ENCODE data around the gene ONECUT3.
"Not testable (repeated sequence)": the region's sequence is repeated elsewhere in the genome, so short reads cannot be mapped to it uniquely, and the experiment has no call there.

Gene ONECUT3

GRCh38 chr19:1756705-1757465 lies 3.6 kb downstream of the ONECUT3 start:
- no peak for DNase-seq

GRCh38 chr19:1757468-1758230 lies 4.3 kb downstream of the ONECUT3 start:
- DNase-seq, result no peak

GRCh38 chr19:1758231-1758577 lies 4.9 kb downstream of the ONECUT3 start:
- DNase-seq, result no peak

GRCh38 chr19:1758959-1759903 lies 5.9 kb downstream of the ONECUT3 start:
- no peak for DNase-seq

GRCh38 chr19:1760020-1760419 lies 6.7 kb downstream of the ONECUT3 start:
- no peak for DNase-seq

DNA sequence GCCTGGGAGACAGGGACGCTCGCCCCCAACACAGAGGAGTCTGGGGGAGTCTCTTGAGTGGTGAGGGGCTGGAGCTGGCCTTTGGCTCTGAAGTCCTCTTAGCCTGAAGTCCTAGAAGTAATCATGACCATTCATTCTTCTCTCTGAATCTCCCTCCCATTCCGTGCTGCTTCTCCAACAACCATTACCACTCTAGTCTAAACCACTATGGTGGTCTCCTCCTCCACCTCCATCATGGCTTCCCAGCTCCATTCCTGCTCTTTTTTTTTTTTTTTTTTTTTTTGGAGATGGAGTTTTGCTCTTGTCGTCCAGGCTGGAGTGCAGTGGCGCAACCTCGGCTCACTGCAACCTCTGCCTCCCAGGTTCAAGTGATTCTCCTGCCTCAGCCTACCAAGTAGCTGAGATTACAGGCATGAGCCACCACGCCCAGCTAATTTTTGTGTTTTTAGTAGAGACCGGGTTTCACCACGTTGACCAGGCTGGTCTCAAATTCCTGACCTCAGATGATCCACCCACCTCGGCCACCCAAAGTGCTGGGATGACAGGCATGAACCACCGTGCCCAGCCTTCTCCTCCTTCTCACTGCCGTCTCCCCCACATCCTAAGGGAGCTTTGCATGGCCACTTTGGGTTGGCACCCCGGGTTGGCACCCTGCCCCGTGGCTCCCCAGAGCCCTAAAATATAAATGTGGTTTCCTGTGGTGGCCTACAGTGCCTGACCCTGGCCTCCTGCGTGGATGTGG lies 7.7 kb downstream of the ONECUT3 start:
- DNase-seq, result not testable (repeated sequence)

GRCh38 chr19:1761528-1762242 lies 8.4 kb downstream of the ONECUT3 start:
- no peak for DNase-seq

DNA sequence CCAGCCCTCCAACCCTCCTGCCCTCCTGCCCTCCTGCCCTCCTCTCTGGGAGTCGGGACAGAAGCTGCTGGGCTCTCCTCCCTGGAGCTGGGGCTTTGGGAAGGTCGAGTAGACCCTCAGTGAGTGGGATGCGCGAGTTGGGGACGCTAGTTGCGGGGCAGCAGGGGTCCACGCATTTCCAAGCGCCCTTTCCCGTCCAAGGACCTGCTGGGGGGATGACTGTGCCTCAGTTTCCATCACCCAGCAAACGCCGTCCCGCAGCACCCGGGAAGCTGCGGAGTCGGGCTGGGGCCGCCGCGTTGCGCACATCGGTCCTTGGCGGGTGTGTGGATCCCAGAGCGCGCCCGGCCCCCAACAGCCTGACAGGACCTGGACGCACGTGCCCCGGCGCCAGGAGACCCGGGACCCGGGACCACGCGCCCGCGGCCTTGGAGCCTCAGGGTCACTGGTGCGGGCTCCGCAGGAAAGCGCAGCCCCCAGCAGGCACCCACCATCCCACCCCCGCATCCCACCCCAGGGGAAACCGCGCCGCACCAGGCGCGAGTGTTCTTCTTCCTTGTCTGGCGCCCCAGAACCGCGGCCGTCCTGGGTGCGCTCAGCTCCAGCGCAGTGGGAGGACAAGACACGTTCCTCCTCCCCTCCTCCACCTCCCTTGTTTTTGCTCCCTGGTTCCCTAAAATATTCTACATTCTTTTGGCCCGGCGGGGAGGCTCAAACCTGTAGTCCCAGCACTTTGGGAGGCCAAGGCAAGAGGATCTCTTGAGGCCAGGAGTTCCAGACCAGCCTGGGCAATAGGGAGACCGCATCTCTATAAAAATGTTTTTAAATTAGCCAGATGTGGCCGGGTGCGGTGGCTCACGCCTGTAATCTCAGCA lies 9.2 kb downstream of the ONECUT3 start:
- no peak for DNase-seq

- no peak for DNase-seq
Measured at GRCh38 chr19:1763648-1764639, 10.6 kb downstream of the ONECUT3 start.

GRCh38 chr19:1764729-1765128 lies 11.4 kb downstream of the ONECUT3 start:
- no peak for DNase-seq

DNA sequence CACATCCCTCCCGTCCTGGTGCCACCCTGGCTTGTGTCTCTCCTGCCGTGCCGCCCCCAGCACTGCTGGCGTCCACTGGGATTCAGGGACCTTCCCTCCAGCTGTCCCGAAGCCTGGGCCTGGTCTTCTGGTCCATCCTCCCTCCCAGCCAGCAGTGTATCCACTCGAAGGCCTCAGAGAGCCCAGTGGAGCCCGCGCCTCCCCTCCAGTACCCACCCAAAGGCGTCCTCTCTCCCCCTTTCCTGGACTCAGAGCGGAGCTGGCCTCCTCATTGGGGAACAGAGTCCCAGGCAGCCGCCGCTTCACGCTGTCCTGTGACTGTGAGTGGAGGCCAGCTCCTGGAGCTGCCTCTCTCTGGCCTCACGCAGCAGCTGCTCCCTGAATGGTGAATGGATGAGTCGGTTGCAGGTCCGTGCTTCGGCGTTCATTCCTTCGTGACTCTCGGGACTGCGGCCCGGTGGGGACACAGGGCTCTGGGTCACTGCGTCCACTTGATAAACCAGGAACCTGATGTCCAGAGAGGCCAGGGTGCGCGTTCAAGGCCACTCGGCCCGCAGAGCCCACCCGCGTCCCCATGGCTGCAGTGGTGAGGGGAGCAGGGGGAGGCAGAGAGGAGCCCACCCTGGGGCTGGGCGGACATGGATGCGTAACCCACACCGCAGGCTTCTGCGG lies 12.1 kb downstream of the ONECUT3 start:
- DNase-seq, result no peak

- no peak for DNase-seq
Measured at GRCh38 chr19:1765904-1766799, 12.8 kb downstream of the ONECUT3 start.

DNA sequence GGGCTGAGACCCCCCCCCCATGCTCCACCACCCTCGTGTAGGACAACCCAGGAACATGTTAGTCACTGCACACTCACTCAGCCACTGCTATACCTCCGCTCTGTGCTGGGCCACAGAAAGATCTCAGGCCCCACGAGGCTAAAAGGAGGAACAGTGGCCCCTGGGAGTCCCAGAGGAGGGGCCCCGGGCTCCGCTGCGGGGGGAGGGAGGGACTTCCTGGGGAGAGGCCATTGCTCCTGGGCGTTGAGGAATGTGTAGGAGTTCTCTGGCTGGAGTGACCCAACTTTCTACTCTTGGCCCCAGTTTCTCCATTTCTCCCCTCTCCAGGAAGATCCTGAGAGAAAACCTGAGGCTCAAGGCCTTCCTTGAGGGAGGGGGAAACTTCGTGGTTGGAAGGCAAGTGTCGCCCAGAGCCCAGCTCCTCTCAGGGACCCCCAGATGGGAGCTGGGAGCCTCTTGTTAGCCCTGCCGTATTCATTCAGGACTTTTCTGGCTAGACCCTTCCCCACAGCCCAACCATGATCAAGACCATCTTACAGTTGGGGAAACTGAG lies 13.6 kb downstream of the ONECUT3 start:
- DNase-seq, result no peak

- DNase-seq, result no peak
Measured at GRCh38 chr19:1767464-1767933, 14.2 kb downstream of the ONECUT3 start.

GRCh38 chr19:1768248-1768647 lies 14.9 kb downstream of the ONECUT3 start:
- DNase-seq, result no peak

DNA sequence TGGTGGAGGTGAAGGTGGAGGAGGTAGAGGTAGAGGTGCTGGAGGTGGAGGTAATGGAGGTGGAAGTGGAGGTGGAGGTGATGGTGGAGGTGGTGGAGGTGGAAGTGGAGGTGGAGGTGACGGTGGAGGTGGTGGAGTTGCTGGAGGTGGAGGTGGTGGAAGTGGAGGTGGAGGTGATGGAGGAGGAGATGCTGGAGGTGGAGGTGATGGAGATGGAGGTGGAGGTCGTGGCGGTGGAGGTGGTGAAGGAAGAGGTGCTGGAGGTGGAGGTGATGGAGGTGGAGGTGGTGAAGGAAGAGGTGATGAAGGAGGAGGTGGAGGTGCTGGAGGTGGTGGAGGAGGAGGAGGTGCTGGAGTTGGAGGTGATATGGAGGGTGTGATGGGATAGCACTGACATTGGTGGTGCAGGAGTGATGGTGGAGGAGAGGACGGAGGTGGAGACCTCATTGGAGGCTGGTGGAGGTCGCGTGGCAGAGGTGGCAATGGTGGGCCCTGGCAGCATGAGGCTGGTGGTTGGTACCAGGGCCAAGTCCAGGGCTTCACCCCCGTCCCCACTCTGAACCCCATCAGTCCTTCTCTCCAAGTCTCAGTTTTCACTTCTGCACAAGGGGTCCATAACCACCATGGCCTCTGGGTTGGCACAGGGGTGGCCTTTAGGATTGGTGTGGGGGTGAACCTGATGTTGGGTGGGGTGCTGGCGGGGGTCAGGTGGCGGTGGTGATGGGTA lies 15.8 kb downstream of the ONECUT3 start:
- no peak for DNase-seq

DNA sequence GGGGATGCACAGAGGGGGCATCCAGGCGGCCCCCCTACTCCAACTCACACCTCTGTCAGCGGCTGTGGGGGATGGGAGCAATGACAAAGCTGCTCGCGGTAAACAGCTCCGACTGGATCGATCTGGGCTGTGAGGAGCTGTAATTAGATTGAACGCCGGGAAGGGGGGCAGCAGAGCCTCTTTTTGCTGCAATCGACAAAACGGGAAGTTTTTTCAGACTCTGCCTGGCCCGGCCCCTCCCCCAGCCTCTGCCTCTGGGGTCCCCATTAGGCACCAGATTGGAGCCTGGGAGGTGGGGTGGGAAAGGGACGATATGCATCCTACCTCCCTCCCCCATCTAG lies 16.3 kb downstream of the ONECUT3 start:
- no peak for DNase-seq
